Stimulated activated CD4-positive, alpha-beta T cell treated with anti-CD3 and anti-CD28 coated beads, Interleukin-4, amount 100 ng/mL, for 1 hour (primary cell): ENCODE measurements around the gene PSMA7.
A peak's percentile ranks its signal among the peaks of the same experiment; 100 is the strongest.

Experiments
- DNase-seq: peaks from one replicate; pipeline ENCODE4 v3.0.0-alpha.2; 2020

Gene PSMA7

GRCh38 chr20:62143081-62143956 is at the start of gene PSMA7, which contains the start of gene SS18L1:
TSS of gene PSMA7 (minus strand) at chr20:62143394. CDS start at chr20:62143303, 91 bp downstream.
TSS of gene SS18L1 (plus strand) at chr20:62143769. CDS start at chr20:62143821, 52 bp downstream.
- DNase-seq: peak; percentile 87

- DNase-seq: no peak
These were observed 49.4 kb upstream of the PSMA7 start for GRCh38 chr20:62192635-62193034.

GRCh38 chr20:62191781-62192559 is 48.8 kb upstream of the PSMA7 start:
- DNase-seq: no peak

- no peak for DNase-seq
These were observed 47.6 kb upstream of the PSMA7 start for GRCh38 chr20:62190639-62191411.

GRCh38 chr20:62186887-62187866 is 44.0 kb upstream of the PSMA7 start:
- DNase-seq: no peak

GRCh38 chr20:62186096-62186426 is 42.9 kb upstream of the PSMA7 start:
- no peak for DNase-seq

- no peak for DNase-seq
These were observed 40.4 kb upstream of the PSMA7 start for GRCh38 chr20:62183426-62184142.

- peak; percentile 93 for DNase-seq
These were observed 39.6 kb upstream of the PSMA7 start, which contains the start of gene MTG2 for GRCh38 chr20:62182469-62183425. TSS of gene MTG2 (plus strand) at chr20:62183028. CDS start at chr20:62193421, 10,393 bp downstream.

GRCh38 chr20:62181808-62182207 is 38.6 kb upstream of the PSMA7 start:
- DNase-seq: no peak

- DNase-seq: no peak
These were observed 35.9 kb upstream of the PSMA7 start for GRCh38 chr20:62179162-62179504.

GRCh38 chr20:62178316-62179161 is 35.3 kb upstream of the PSMA7 start:
- DNase-seq: no peak

GRCh38 chr20:62177307-62177706 is 34.1 kb upstream of the PSMA7 start:
- no peak for DNase-seq

GRCh38 chr20:62176866-62177265 is 33.7 kb upstream of the PSMA7 start:
- no peak for DNase-seq

GRCh38 chr20:62175711-62176110 is 32.5 kb upstream of the PSMA7 start:
- DNase-seq: no peak

- DNase-seq: no peak
These were observed 31.9 kb upstream of the PSMA7 start for GRCh38 chr20:62174870-62175624.

- no peak for DNase-seq
These were observed 31.0 kb upstream of the PSMA7 start for GRCh38 chr20:62174021-62174804.

- no peak for DNase-seq
These were observed 29.5 kb upstream of the PSMA7 start for GRCh38 chr20:62172666-62173065.
